GM23338 (cell line): ENCODE results near the gene ERC1. TPM values are rescaled to one million over a fixed set of nuclear protein-coding genes. Genes with fewer than 3 reads are reported as not detected.

Source experiments
- ATAC-seq: fragments of 200-7000 bp; cut with Tn5 transposase; 3 replicates; pipeline ENCODE4 v1.9.1; 2020
- DNase-seq: peaks from one replicate; pipeline ENCODE4 v3.0.0-alpha.2; 2015; ENCODE audit warnings: low spot score
- H2AFZ ChIP-seq: fragments of 200-600 bp; sonication (generic); 2 replicates; pipeline ENCODE4 v1.8.0; 2016; ENCODE audit warnings: antibody characterized with exemption, mild to moderate bottlenecking, moderate library complexity
- H3F3A ChIP-seq: fragments of 200-600 bp; sonication (generic); replicated peaks from 2 replicates; pipeline ENCODE4 v1.8.0; 2017; ENCODE audit warnings: antibody characterized with exemption, mixed run types, low read depth
- H3K27ac ChIP-seq: fragments of 200-600 bp; sonication (generic); 2 replicates; pipeline ENCODE4 v1.6.1; 2016; ENCODE audit warnings: low read depth
- H3K27me3 ChIP-seq: fragments of 200-600 bp; sonication (generic); 2 replicates; pipeline ENCODE4 v1.8.0; 2016; ENCODE audit warnings: mild to moderate bottlenecking, mixed run types, moderate library complexity; ENCODE audit not compliant: insufficient read depth
- H3K36me3 ChIP-seq: fragments of 200-600 bp; sonication (generic); 2 replicates; pipeline ENCODE4 v1.8.0; 2016; ENCODE audit warnings: mild to moderate bottlenecking; ENCODE audit not compliant: insufficient read depth
- H3K4me1 ChIP-seq: fragments of 200-600 bp; sonication (generic); 2 replicates; pipeline ENCODE4 v1.8.0; 2016; ENCODE audit warnings: mild to moderate bottlenecking, moderate library complexity; ENCODE audit not compliant: insufficient read depth
- H3K4me2 ChIP-seq: fragments of 200-600 bp; sonication (generic); 2 replicates; pipeline ENCODE4 v1.7.1; 2017; ENCODE audit warnings: mixed run types
- H3K4me3 ChIP-seq: fragments of 200-600 bp; sonication (generic); 2 replicates; pipeline ENCODE4 v1.6.1; 2016; ENCODE audit warnings: mixed run types
- H3K79me2 ChIP-seq: fragments of 200-600 bp; sonication (generic); replicated peaks from 2 replicates; pipeline ENCODE4 v1.8.0; 2017; ENCODE audit warnings: mild to moderate bottlenecking; ENCODE audit not compliant: insufficient read depth
- H3K9me2 ChIP-seq: fragments of 200-600 bp; sonication (generic); 2 replicates; pipeline ENCODE4 v1.8.0; 2017; ENCODE audit not compliant: insufficient read depth
- H4K20me1 ChIP-seq: fragments of 200-600 bp; sonication (generic); replicated peaks from 2 replicates; pipeline ENCODE4 v1.8.0; 2017; ENCODE audit warnings: mild to moderate bottlenecking; ENCODE audit not compliant: insufficient read depth
- H3K27ac Mint-ChIP-seq: 2 replicates; pipeline ENCODE4 v1.8.0; 2020; ENCODE audit warnings: inconsistent platforms, mild to moderate bottlenecking, moderate library complexity, mixed read lengths
- H3K27me3 Mint-ChIP-seq: 3 replicates; pipeline ENCODE4 v1.8.0; 2022; ENCODE audit warnings: low read depth, mild to moderate bottlenecking, moderate library complexity, mixed read lengths, inconsistent platforms; ENCODE audit not compliant: insufficient read depth, poor library complexity
- H3K36me3 Mint-ChIP-seq: 3 replicates; pipeline ENCODE4 v1.8.0; 2021; ENCODE audit warnings: low read depth, mild to moderate bottlenecking, inconsistent platforms, moderate library complexity, mixed read lengths
- H3K4me1 Mint-ChIP-seq: 3 replicates; pipeline ENCODE4 v1.8.0; 2020; ENCODE audit warnings: mild to moderate bottlenecking, inconsistent platforms, mixed read lengths
- H3K4me3 Mint-ChIP-seq: 3 replicates; pipeline ENCODE4 v1.8.0; 2021; ENCODE audit warnings: moderate library complexity, mild to moderate bottlenecking, inconsistent platforms, mixed read lengths
- H3K9me3 Mint-ChIP-seq: 3 replicates; pipeline ENCODE4 v1.8.0; 2020; ENCODE audit warnings: moderate library complexity, mild to moderate bottlenecking, inconsistent platforms, mixed read lengths
- EZH2phosphoT487 ChIP-seq: fragments of 200-600 bp; sonication (generic); IDR thresholded peaks from one replicate; pipeline ENCODE4 v1.8.1; 2018; ENCODE audit warnings: antibody characterized with exemption; ENCODE audit not compliant: unreplicated experiment
- JUNB ChIP-seq: IDR thresholded peaks from one replicate; pipeline ENCODE4 v1.6.1; 2016; ENCODE audit warnings: antibody characterized with exemption; ENCODE audit not compliant: unreplicated experiment
- STAT1 ChIP-seq: IDR thresholded peaks from one replicate; pipeline ENCODE4 v1.6.1; 2016; ENCODE audit warnings: antibody characterized with exemption; ENCODE audit not compliant: unreplicated experiment
- ZNF462 ChIP-seq: fragments of 250-450 bp; sonication (Bioruptor Pico); IDR thresholded peaks from 2 replicates; pipeline ENCODE4 v1.5.0; 2020; ENCODE audit warnings: mild to moderate bottlenecking, moderate library complexity
- polyA plus RNA-seq: library from polyadenylated mRNA; unstranded; fragments of >200 nt; fragmentation: Nextera tagmentation; extraction: Ambion mirVana; gene quantifications from 2 replicates; pipeline ENCODE4 v1.2.1, GENCODE V29; 2016
- total RNA-seq: library from RNA; depleted of rRNA; stranded (reverse); fragments of >200 nt; shearing (Covaris generic); gene quantifications from 2 replicates; pipeline ENCODE4 v1.2.3, GENCODE V29; 2014
- TF ChIP-seq, protein P1 (sequence below), 2 experiments: fragments of 200-600 bp in 1 of 2; sonication (generic) in 1 of 2; conservative IDR thresholded peaks; 2 replicates each; pipeline versions ENCODE4 v1.5.1 to v1.6.1; 2016 to 2017; ENCODE audit warnings: antibody characterized with exemption in 2 of 2, low read depth in 2 of 2, mild to moderate bottlenecking in 2 of 2, moderate library complexity in 1 of 2
- TF ChIP-seq, protein P2 (sequence below): IDR thresholded peaks from 2 replicates; pipeline ENCODE4 v1.6.1; 2016; ENCODE audit warnings: antibody characterized with exemption
- TF ChIP-seq, protein P3 (sequence below): IDR thresholded peaks from one replicate; pipeline ENCODE4 v1.6.1; 2018; ENCODE audit warnings: antibody characterized with exemption; ENCODE audit not compliant: unreplicated experiment

Gene ERC1
- total and polyA plus RNA-seq, 2 experiments from 2014 or later, result 28.1 to 35.3 TPM

DNA sequence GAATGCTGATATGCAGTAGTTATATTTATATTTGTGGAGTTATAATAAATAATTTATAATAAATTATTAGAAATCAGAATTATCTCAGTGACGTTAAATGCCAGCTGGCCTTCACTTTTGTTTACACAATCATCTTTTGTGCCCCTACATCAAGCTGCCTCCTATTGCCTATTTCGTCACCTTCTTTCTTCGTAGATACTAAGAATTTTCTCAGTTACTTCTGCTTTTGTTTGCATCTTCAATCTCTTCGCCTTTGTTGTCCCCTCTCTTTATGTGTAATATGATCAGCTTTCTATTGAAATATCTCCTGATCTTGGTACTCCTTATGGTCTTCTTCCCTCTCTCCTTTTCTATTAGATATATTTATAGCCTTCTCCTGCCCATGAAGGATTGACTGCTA, 197.0 kb downstream of the ERC1 start (continued):
- no peak for TF ChIP-seq ZNF462
- TF ChIP-seq, protein P1, sequence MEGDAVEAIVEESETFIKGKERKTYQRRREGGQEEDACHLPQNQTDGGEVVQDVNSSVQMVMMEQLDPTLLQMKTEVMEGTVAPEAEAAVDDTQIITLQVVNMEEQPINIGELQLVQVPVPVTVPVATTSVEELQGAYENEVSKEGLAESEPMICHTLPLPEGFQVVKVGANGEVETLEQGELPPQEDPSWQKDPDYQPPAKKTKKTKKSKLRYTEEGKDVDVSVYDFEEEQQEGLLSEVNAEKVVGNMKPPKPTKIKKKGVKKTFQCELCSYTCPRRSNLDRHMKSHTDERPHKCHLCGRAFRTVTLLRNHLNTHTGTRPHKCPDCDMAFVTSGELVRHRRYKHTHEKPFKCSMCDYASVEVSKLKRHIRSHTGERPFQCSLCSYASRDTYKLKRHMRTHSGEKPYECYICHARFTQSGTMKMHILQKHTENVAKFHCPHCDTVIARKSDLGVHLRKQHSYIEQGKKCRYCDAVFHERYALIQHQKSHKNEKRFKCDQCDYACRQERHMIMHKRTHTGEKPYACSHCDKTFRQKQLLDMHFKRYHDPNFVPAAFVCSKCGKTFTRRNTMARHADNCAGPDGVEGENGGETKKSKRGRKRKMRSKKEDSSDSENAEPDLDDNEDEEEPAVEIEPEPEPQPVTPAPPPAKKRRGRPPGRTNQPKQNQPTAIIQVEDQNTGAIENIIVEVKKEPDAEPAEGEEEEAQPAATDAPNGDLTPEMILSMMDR (conservative IDR thresholded peaks at IDR 0.05; ENCODE audit: low read depth in 2 of 2), result no peak

- Histone ChIP-seq H3K9me2 (no peaks in the 10 kb centered on the region), H3K4me3 (no peak overlapping the region), H3K79me2 (no peaks in the 10 kb centered on the region), H3F3A (no peaks in the 10 kb centered on the region), H3K36me3 (no peaks in the 10 kb centered on the region), H3K27ac (no peak overlapping the region), H3K4me2 (no peak overlapping the region), H4K20me1 (no peaks in the 10 kb centered on the region), H2AFZ (no peak overlapping the region), H3K27me3 (no peaks in the 10 kb centered on the region), H3K4me1 (peaks cover 13% of the 10 kb centered on the region)
- DNase-seq (no peak), ATAC-seq (no peak)
- Mint-ChIP-seq H3K4me1 (peaks cover 21% of the 10 kb centered on the region), H3K4me3 (no peak overlapping the region), H3K9me3 (no peaks in the 10 kb centered on the region), H3K36me3 (peaks cover 6% of the 10 kb centered on the region; the same call in 1 of the 3 replicates), H3K27me3 (peaks cover 1% of the 10 kb centered on the region), H3K27ac (no peak overlapping the region)
- TF ChIP-seq, protein P2, sequence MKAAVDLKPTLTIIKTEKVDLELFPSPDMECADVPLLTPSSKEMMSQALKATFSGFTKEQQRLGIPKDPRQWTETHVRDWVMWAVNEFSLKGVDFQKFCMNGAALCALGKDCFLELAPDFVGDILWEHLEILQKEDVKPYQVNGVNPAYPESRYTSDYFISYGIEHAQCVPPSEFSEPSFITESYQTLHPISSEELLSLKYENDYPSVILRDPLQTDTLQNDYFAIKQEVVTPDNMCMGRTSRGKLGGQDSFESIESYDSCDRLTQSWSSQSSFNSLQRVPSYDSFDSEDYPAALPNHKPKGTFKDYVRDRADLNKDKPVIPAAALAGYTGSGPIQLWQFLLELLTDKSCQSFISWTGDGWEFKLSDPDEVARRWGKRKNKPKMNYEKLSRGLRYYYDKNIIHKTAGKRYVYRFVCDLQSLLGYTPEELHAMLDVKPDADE, result no peak
- TF ChIP-seq, protein P1 (conservative IDR thresholded peaks at IDR 0.05; ENCODE audit: low read depth in 2 of 2), result no peak
- TF ChIP-seq, protein P3, sequence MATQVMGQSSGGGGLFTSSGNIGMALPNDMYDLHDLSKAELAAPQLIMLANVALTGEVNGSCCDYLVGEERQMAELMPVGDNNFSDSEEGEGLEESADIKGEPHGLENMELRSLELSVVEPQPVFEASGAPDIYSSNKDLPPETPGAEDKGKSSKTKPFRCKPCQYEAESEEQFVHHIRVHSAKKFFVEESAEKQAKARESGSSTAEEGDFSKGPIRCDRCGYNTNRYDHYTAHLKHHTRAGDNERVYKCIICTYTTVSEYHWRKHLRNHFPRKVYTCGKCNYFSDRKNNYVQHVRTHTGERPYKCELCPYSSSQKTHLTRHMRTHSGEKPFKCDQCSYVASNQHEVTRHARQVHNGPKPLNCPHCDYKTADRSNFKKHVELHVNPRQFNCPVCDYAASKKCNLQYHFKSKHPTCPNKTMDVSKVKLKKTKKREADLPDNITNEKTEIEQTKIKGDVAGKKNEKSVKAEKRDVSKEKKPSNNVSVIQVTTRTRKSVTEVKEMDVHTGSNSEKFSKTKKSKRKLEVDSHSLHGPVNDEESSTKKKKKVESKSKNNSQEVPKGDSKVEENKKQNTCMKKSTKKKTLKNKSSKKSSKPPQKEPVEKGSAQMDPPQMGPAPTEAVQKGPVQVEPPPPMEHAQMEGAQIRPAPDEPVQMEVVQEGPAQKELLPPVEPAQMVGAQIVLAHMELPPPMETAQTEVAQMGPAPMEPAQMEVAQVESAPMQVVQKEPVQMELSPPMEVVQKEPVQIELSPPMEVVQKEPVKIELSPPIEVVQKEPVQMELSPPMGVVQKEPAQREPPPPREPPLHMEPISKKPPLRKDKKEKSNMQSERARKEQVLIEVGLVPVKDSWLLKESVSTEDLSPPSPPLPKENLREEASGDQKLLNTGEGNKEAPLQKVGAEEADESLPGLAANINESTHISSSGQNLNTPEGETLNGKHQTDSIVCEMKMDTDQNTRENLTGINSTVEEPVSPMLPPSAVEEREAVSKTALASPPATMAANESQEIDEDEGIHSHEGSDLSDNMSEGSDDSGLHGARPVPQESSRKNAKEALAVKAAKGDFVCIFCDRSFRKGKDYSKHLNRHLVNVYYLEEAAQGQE, result no peak
- no peak for TF ChIP-seq EZH2phosphoT487
- no peak for TF ChIP-seq JUNB
- no peak for TF ChIP-seq STAT1
Measured at GRCh38 chr12:1189163-1189562, 198.1 kb downstream of the ERC1 start.
